ENCODE data around the gene CA10.

CA10 gene

DNA sequence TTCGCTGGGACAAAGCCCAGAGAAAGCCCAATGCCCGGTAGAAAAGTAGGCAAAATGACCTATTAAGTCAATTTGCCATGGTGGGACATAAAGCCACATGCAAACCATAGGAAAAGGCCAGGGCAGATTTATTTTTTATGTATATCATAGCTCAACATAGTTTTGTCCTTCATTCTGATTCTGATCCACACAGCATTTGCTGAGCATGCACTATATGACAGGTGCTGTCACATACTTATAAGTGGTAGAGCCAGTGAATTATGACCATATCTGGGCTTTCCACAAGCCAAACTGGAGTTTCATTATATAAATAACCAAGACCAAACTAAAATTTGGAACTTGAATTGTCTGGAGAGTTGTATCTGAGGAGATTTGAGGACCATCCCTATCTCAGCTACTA lies 74.3 kb downstream of the CA10 start:
- TF ChIP-seq, protein P1, sequence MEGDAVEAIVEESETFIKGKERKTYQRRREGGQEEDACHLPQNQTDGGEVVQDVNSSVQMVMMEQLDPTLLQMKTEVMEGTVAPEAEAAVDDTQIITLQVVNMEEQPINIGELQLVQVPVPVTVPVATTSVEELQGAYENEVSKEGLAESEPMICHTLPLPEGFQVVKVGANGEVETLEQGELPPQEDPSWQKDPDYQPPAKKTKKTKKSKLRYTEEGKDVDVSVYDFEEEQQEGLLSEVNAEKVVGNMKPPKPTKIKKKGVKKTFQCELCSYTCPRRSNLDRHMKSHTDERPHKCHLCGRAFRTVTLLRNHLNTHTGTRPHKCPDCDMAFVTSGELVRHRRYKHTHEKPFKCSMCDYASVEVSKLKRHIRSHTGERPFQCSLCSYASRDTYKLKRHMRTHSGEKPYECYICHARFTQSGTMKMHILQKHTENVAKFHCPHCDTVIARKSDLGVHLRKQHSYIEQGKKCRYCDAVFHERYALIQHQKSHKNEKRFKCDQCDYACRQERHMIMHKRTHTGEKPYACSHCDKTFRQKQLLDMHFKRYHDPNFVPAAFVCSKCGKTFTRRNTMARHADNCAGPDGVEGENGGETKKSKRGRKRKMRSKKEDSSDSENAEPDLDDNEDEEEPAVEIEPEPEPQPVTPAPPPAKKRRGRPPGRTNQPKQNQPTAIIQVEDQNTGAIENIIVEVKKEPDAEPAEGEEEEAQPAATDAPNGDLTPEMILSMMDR (IDR thresholded peaks at IDR 0.05; ENCODE audit: low read depth, low read length): no peak
- no peak for DNase-seq (ENCODE audit: low read depth, low spot score)
- no peak overlapping the region for H3K4me3 ChIP-seq (ENCODE audit: low read depth, low read length)
- in situ Hi-C loops (cut with HindIII; ENCODE audit: low sequenced_read_pairs): no loop called here

DNA sequence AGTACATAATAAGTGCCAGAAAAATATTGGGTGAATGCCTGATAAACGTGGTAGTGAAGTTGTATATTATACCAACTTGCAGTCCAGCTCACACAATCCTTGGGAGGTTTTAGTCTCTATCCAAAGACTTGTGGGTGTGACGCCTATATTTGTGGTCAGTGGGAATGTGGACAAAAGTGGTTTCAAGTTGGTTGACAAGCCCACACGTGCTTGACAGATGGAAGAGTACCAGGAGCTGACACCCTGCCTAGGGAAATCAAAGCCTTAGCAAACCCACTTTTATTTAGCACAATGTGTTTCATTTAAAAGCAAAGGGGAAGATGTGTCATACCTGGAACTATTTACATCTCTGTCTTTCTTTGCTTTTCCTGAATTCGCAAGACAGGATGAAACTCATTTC lies 79.0 kb downstream of the CA10 start:
- H3K4me3 ChIP-seq (ENCODE audit: low read depth, low read length): no peak overlapping the region
- TF ChIP-seq, protein P1 (IDR thresholded peaks at IDR 0.05; ENCODE audit: low read depth, low read length): no peak
- DNase-seq (ENCODE audit: low read depth, low spot score): no peak
- in situ Hi-C loops (cut with HindIII; ENCODE audit: low sequenced_read_pairs): no loop called here

DNA sequence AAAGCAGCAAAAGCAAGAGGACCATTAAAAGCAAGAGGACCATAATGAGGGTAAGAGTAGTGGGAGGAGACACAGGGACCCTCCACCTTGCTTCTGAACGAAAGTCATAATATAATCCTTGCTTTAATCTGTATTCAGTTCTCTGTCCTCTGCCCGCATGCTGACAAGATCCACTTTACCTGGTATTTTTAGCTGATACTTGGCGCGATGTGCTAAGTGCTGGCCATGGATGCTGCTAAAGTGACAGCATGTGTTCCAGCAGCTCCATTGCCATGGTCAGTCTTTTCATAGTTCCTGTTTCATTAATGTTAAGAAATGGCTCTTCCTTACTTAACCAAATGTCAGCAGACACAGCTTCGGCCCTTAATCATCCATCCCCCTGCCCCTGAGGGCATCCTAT lies 86.8 kb downstream of the CA10 start:
- no peak overlapping the region for H3K4me3 ChIP-seq (ENCODE audit: low read depth, low read length)
- no peak for DNase-seq (ENCODE audit: low read depth, low spot score)
- TF ChIP-seq, protein P1 (IDR thresholded peaks at IDR 0.05; ENCODE audit: low read depth, low read length): no peak
- in situ Hi-C loops (cut with HindIII; ENCODE audit: low sequenced_read_pairs): no loop called here

DNA sequence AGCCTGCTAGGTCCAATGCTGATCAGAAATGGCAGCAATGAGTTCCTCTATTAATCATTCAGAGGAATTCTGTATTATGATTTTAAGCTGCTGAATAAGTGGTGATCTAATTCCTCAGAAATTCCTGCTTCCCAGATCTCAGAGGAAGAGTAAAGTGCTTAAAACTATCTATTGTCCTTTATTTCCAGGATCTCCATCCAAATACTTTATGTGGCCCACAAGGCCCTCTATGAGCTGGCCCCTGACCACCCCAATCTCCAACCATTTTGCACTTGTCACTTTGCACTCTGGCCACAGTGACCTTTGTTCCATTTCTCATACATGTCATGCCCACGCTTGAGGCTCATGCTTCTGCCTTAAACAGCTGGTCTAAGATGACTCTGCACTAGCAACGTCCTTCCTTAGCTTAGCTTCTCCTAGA lies 93.7 kb downstream of the CA10 start:
- no peak overlapping the region for H3K4me3 ChIP-seq (ENCODE audit: low read depth, low read length)
- TF ChIP-seq, protein P1 (IDR thresholded peaks at IDR 0.05; ENCODE audit: low read depth, low read length): no peak
- in situ Hi-C loops (cut with HindIII; ENCODE audit: low sequenced_read_pairs): no loop called here
- DNase-seq (ENCODE audit: low read depth, low spot score): no peak

DNA sequence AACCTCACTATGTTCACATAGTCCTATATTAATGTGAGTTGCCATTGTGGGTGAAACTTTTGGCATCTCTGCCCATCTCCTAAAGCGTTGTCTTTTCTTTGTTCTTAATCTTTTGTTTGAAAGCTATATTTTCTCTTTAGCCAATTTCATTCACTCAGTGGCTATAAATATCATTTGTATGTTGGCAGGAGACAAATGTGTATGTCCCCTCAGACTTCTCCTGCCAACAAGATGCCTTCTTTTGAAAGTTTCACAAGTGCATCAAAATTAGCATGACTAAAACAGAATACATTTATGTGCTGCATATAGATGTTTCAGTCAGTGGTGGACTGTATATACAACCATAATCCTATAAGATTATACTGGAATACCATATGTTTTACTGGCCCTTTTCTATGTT lies 109.0 kb downstream of the CA10 start:
- DNase-seq (ENCODE audit: low read depth, low spot score): no peak
- no peak overlapping the region for H3K4me3 ChIP-seq (ENCODE audit: low read depth, low read length)
- in situ Hi-C loops (cut with HindIII; ENCODE audit: low sequenced_read_pairs): no loop called here
- TF ChIP-seq, protein P1 (IDR thresholded peaks at IDR 0.05; ENCODE audit: low read depth, low read length): no peak

DNA sequence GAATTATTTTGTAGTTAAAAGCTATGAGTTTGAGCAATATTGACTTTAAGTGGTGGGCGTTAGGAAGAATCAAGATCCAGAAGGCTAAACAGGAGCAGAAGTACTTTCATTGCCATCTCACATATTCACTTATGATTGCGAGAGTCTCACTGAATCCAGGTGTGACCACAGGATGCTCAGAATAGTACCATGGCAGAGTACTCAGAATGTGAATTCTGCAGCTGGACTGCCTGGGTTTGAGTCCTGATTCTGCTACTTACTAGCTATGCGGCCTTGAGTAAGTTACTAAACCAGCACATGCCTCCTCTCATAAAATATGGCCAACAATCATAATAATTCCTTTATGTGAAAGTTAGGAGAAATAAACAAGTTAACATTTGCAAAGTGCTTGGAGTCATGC lies 109.5 kb downstream of the CA10 start:
- DNase-seq (ENCODE audit: low read depth, low spot score): no peak
- TF ChIP-seq, protein P1 (IDR thresholded peaks at IDR 0.05; ENCODE audit: low read depth, low read length): no peak
- in situ Hi-C loops (cut with HindIII; ENCODE audit: low sequenced_read_pairs): no loop called here

More for the DNA sequence above, 109.5 kb downstream of the CA10 start:
- H3K4me3 ChIP-seq (ENCODE audit: low read depth, low read length): no peak overlapping the region
